ENCODE results near the gene ANKMY1. TPM values are rescaled to one million over a fixed set of nuclear protein-coding genes. Genes with fewer than 3 reads are reported as not detected.
A peak's percentile ranks its signal among the peaks of the same experiment; 100 is the strongest.

ANKMY1 gene
- total and polyA plus RNA-seq, 12 donors, result 1.9 to 15.6 (median 5.3) TPM

DNA sequence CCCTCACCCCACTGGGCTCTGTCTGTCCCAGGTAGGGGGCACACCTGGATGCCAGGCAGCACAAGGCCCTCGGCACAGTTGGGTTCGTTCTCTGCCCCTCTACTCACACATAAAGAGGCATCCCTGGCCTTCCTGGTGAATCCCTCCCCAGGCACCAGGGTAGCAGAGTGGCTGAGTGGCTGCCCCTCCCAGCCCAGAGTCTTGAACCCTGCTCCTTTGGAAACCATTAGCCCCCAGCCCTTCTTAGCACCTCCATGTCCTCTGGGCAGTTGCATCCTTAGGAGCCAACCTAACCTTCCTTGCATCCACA is 120.3 kb downstream of the ANKMY1 start:
- Histone ChIP-seq H3K9me3 (no peaks in the 10 kb centered on the region), H3K4me3 (peak overlapping the region in 6 of 10 donors; percentile 68 to 84 (median 70)), H3K36me3 (no peaks in the 10 kb centered on the region), H3K27ac (peak overlapping the region in 7 of 10 donors; percentile 86 to 97 (median 94)), H3K4me1 (peaks cover 12 to 66% (median 34%) of the 10 kb centered on the region in 9 donors), H3K27me3 (peaks cover 0 to 53% (median 27%) of the 10 kb centered on the region in 7 donors)
- no peak for DNase-seq
- TF ChIP-seq, protein P1, sequence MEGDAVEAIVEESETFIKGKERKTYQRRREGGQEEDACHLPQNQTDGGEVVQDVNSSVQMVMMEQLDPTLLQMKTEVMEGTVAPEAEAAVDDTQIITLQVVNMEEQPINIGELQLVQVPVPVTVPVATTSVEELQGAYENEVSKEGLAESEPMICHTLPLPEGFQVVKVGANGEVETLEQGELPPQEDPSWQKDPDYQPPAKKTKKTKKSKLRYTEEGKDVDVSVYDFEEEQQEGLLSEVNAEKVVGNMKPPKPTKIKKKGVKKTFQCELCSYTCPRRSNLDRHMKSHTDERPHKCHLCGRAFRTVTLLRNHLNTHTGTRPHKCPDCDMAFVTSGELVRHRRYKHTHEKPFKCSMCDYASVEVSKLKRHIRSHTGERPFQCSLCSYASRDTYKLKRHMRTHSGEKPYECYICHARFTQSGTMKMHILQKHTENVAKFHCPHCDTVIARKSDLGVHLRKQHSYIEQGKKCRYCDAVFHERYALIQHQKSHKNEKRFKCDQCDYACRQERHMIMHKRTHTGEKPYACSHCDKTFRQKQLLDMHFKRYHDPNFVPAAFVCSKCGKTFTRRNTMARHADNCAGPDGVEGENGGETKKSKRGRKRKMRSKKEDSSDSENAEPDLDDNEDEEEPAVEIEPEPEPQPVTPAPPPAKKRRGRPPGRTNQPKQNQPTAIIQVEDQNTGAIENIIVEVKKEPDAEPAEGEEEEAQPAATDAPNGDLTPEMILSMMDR (IDR thresholded peaks at IDR 0.05), result no peak
- intact Hi-C loops (cut with DNase I), result loop anchor here in 8 of 10 donors (2.0 to 10.0 kb wide), 7 partner anchors 65 to 285 kb away; no protein-coding TSS in a partner anchor
- 81 to 85% methylated on average over 2 of the region's 2 CpGs for WGBS, 2 donors
- no peak for ATAC-seq

DNA sequence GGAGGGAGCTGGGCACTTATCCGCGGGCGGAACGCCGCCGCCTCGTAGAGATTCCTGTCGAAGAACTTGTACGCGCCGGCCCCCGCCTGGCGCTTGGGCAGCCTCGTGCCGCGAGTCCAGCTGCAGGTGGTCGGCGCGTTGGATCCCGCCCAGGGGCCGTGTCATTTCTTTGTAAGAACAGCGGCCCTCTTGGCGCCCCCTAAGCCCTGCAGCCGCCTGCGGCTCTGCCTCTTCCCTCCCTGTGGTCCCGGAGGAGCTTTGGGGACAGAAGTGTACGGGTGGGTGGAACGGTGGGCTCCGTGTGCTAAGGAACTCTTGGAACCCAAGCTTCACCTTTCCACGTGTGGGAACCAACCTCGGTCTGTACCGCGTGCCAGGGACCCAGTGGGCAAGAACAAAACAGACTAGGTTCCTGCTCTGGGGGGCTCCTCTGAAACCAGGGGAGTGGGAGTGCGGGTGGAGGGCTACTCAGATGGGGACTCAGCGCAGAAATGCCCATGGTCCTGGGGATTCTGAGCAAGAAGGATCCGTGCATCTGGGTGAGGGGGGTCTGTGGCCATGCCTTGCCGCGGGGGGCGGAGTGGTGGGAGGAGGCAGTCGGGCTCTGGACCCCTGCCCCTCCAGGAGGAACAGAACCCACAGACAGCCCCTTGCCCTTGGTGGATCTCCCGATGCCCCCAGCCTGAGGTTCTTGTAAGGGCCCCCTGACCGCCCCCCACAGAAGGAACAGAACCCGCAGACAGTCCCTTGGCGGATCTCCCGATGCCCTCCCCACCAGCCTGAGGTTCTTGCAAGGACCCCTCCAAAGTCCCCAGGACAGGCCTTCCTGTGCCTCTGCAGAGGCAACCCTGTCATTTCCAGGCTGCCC is 120.9 kb downstream of the ANKMY1 start:
- 21 to 23% methylated on average over 45 of the region's 45 CpGs for WGBS, 2 donors
- TF ChIP-seq, protein P1 (IDR thresholded peaks at IDR 0.05), result no peak
- intact Hi-C loops (cut with DNase I), result loop anchor here in 8 of 10 donors (2.0 to 10.0 kb wide), 7 partner anchors 65 to 285 kb away; no protein-coding TSS in a partner anchor
- peaks cover 9 to 60% (median 34%) of the 10 kb centered on the region in 9 donors for H3K4me1 ChIP-seq
- ATAC-seq (no peak), DNase-seq (peak in 1 of 2 donors; percentile 42)
- no peaks in the 10 kb centered on the region for H3K9me3 ChIP-seq
- H3K4me3 ChIP-seq, result peak overlapping the region; percentile 44 to 84 (median 70)
- no peaks in the 10 kb centered on the region for H3K36me3 ChIP-seq
- H3K27ac ChIP-seq, result peak overlapping the region in 9 of 10 donors; percentile 85 to 97 (median 93)
- H3K27me3 ChIP-seq, result peaks cover 0 to 53% (median 27%) of the 10 kb centered on the region in 7 donors

DNA sequence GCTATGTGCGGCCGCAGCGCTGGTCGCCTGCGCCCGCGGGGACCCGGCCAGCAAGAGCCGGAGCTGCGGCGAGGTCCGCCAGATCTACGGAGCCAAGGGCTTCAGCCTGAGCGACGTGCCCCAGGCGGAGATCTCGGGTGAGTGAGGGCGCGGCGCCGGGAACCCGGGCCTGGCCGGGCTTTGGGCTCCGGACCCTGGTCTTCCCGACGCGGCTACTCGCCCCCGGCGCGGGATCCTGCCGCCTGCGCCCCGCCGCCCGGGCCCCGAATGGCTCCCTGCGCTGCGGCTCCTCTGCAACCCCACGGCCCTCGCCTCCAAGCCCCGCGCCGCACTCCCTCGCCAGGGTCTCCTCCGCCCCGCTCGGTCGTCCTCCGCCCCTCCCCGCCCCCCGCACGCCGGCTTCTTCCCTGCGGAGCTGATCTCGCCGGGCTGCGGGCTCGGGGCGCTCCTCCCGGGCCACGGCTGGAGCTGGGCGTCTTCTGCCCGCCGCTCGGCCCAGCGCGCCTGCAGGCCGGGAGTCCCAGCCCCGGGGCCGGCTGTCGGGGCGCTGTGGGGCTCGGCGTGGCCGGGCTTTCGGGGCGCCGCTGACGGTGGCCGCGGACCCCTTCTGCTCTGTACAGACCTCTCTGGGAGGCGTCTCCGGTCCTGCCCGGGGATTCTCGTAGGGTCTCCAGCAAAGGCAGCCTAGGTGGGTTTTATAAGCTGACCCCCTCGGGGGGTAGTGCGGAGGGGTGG is 121.7 kb downstream of the ANKMY1 start:
- Histone ChIP-seq H3K27me3 (peaks cover 0 to 53% (median 27%) of the 10 kb centered on the region in 7 donors), H3K4me3 (peak overlapping the region; percentile 44 to 84 (median 70)), H3K4me1 (peaks cover 9 to 52% (median 34%) of the 10 kb centered on the region in 9 donors), H3K27ac (peak overlapping the region; percentile 69 to 97 (median 93)), H3K9me3 (no peaks in the 10 kb centered on the region), H3K36me3 (no peaks in the 10 kb centered on the region)
- peak in 1 of 2 donors; percentile 31 for DNase-seq
- intact Hi-C loops (cut with DNase I), result loop anchor here in 9 of 10 donors (2.0 to 10.0 kb wide), 10 partner anchors 61 to 284 kb away; no protein-coding TSS in a partner anchor
- ATAC-seq, result peak in 1 of 8 donors; percentile 2
- 1 to 2% methylated on average over 64 to 88 of the region's 88 CpGs for WGBS, 2 donors
- TF ChIP-seq, protein P1 (IDR thresholded peaks at IDR 0.05), result no peak

DNA sequence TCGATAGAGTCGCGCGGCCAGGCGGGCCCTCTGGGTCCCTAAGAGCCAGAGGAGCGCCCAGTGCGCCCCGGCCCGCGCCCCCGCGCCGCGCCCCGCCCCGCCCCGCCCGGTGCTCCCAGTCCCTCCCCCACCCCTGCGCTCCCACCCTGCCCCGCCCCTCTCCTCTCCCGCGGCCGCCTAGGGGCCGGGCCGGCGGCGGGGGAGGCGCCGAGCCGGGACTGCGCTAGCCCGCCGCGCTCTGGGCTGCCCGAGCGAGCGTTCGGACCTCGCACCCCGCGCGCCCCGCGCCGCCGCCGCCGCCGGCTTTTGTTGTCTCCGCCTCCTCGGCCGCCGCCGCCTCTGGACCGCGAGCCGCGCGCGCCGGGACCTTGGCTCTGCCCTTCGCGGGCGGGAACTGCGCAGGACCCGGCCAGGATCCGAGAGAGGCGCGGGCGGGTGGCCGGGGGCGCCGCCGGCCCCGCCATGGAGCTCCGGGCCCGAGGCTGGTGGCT is 122.3 kb downstream of the ANKMY1 start, which contains the start of gene GPC1:
Gene GPC1 (plus strand): TSS at position 207 of the 491 bp plus-strand sequence. CDS start 256 bp downstream, at position 463.
- H3K27me3 ChIP-seq, result peaks cover 0 to 53% (median 27%) of the 10 kb centered on the region in 7 donors
- ATAC-seq (peak; percentile 18 to 83 (median 51)), DNase-seq (peak; percentile 58 to 78)
- no peaks in the 10 kb centered on the region for H3K36me3 ChIP-seq
- TF ChIP-seq, protein P1 (IDR thresholded peaks at IDR 0.05), result no peak
- WGBS, 2 donors, result 0% methylated on average over 41 to 60 of the region's 77 CpGs
- H3K27ac ChIP-seq, result peak within 1 kb of the TSS; percentile 69 to 97 (median 93)
- H3K4me3 ChIP-seq, result peak within 1 kb of the TSS; percentile 44 to 84 (median 70)
- peaks cover 9 to 47% (median 34%) of the 10 kb centered on the region in 9 donors for H3K4me1 ChIP-seq
- intact Hi-C loops (cut with DNase I), result loop anchor here in 7 of 10 donors (2.0 to 10.0 kb wide), 8 partner anchors 61 to 283 kb away; no protein-coding TSS in a partner anchor
- no peaks in the 10 kb centered on the region for H3K9me3 ChIP-seq
